T1000 (cell line): ENCODE data around the gene ZBTB7C.

Experiments used
- DNase-seq: peaks from one replicate; lab custom pipeline; 2025; ENCODE audit warnings: mixed read lengths; lab: John Stamatoyannopoulos, UW

ZBTB7C gene

DNA sequence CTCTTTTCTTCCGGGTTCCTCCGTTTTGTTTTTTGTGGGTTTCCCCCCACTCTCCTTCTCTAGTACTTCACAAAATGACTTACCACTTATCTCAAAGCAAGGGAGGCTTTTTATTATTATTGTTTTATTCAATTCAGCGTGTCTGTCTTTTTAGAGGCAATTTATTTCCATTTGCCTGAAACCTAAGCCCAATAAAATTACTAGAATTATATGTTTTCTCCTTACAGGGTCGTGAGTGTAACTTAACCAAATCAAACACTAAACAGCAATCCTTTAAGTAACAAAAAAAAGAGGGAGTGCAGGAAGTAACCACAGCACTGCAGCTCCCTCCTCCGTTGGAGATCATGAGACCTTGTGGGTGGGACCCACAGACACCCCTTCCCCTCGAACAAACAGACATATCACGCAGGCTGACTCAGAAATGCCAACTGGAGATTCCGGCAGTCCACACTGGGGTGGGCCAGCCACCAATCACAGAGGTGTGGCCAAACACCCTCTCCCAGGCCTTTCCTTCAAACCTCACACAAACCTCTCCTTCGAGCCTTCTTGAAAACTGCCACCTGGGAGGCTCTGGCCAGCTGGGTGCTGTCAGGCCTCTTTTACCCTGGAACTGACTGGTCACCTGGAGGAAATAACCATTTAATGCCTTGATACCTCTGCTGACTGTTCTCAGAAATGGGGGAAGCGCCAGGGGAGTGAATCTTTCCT, 271.7 kb downstream of the ZBTB7C start:
- DNase-seq, result no peak

DNA sequence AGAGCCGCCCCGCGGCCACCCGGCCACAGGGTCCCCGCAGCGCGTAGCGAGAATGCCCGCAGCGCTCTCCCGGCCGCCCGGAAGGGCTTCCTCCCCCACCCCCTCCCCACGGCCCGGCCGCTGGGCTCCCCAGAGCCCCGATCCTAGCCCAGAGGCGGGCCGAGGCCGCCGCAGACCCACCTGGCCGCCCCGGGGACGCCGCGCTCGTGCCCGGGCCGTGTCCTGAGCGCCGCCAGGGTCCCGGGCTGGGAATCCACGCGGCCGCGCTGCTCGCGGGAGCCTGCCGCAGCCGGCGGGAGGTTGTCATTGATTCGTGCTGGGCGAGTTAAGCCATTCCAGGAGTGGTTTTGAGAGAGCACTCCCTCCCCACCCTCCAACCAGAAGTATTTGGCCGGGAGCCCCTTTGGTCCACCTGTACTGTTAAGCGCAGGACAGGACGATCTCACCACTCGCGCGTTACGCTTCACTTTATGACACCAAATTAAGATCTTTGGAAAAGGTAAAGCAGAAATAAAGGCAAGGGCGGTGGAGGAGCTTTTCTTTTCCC, 272.3 kb downstream of the ZBTB7C start:
- DNase-seq, result no peak

DNA sequence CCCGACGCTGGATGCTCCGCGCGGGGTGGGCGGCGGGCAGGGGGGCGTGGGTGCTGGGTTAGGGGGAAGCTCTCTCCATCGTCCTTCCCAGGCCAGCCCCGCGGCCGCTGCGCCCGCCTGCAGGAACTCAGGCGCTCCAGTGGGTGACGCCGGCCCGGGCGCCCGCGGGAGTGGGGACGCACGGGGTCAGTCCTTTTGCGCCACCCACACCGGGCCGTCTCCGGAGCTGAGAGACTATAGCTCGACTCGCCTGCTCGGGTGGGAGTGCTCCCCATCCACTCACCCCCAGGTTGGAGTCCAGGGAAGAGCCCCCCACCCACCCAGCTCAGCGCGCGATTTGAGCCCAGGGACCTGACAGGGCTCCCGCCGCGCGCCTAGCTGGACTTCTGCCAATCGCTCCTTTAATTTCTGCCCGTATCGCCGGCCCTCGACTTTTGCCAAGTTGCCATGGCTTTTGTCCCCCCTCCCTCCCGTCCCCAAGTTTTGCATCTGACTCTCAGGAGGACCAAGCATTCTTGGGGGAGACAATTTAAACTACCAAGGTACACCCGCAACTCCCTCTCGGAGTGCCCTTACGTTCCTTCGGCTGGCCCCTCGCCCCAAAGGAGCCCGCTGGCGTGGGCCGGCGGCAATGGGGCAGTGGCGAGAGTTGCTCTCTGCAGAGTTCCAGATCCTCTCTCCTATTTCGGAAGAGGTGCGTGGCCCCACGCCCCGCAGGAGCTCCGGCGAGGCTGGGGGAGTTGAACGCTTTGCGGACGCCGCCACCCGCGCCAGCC, 272.9 kb downstream of the ZBTB7C start:
- DNase-seq, result no peak

DNA sequence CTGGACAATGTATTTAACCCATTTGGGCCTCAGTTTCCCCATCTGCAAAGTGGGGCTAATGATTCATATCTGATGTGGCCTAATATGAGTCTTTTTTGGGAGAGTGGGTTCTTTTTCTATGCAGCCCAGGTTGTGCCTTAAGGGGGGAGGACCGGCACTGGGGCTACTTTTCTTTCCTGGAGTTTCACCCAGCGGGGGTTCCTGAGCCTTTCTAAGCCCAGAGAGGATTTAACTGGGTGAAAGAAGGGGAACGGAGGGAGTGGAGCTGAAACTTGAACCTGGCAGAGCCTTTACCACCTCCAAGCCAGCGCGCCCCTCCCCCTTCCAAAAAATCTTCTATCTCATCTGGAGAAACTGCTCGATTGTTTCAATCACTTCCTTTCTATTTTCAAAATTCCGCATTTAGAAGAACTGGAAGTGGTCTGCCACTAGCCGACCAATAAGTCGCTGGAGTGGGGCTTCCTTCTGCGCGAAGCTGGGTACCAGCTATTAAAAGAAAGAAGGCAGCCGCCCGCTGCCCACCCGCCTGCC, 273.7 kb downstream of the ZBTB7C start:
- no peak for DNase-seq

DNA sequence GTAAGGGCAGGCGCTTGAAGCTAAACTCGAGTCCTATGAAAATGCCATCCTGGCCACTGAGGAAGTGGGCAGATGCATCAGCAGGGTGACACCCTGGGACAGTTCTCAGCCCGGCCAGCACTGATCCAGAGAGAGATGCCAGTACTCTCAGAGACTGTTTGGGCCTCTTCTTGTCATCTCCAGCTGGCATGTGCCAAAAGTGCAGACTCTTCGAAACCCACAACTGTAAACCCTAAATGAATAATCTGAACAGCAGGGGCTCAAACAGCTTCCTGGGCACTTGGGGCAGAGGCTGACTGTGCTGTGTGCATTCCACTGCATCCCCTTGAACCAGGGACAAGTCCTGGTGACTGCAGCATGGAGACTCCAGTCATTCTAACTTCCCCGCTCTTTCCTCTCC, 274.6 kb downstream of the ZBTB7C start:
- no peak for DNase-seq

DNA sequence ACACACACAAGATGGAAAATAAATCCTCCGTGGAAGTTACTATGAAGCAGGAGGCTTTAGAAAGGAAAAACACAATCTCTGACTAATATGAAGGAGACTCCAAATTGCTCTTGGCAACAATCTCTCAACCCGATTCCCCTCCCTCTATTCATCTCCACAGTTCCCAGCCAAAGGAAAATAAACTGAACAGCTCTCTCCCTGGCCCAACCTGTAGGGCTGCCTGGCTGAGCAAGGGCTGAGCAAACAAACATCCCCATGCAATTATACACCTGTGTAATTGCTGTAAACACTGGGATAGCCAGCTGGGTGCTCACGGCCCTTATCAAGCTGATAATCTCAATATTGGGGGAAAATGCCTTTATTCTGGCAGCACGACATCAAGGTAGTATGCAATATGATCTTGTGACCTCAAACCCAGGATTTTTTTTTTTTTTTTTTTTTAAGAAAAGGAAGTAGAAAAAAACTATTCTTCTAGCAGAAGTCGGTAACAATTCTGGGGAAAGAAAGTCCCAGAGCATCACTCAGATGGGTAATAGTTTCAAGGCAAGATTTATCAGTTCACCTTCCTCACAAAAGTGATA, 275.4 kb downstream of the ZBTB7C start:
- no peak for DNase-seq

DNA sequence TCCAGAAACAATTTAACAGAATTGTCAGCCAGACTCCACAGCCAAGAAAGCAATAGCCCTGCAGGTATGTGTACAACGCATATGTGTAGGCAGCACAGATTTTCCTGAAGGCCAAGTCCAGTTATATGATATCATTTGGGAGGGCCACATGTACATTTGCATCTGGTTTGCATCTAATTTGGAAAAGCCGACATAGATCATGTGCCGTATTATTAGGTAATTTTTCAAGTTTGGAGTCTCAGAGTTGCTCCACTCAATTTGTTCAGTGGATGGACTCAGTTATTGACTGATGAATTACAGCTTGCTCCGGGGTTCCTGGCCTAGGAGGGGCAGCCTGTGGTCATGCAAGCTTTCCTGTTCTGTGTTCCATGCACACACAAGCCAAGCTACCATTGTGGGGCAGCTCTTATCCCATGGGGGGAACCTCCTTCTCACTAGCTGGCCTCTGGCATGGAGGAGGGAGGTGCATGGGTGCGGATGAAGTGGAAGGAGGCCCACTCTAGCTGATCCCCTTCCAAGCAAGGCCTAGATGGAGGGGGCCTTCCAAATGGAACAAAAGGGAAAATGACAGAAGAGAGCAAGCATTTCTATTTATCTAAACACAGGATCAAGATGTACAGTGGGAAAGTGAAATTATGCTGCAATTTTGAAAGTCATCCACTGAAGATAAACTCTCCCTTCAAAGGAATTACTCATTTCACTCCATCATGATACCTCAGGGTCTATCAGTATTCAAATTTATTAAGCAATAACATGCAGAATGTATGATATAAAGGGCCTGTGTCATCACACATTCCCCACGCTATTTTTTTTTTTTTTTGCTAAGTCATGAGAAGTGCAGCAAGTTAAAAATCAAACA, 276.2 kb downstream of the ZBTB7C start:
- no peak for DNase-seq

DNA sequence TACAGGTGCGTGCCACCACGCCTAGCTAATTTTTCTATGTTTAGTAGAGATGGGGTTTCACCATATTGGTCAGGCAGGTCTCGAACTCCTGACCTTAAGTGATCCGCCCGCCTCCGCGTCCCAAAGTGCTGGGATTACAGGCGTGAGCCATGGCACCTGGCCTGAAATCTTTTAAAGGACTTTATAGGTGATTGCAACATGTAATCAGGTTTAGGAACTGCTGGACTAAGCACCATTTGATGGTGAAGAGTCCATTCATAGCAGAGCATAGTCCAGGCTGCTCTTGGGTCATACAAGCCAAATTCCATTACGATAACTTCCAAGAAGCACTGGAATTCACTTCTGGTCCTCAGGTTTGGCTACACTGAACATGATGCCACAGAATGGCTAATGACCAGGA, 278.1 kb downstream of the ZBTB7C start:
- DNase-seq, result no peak

DNA sequence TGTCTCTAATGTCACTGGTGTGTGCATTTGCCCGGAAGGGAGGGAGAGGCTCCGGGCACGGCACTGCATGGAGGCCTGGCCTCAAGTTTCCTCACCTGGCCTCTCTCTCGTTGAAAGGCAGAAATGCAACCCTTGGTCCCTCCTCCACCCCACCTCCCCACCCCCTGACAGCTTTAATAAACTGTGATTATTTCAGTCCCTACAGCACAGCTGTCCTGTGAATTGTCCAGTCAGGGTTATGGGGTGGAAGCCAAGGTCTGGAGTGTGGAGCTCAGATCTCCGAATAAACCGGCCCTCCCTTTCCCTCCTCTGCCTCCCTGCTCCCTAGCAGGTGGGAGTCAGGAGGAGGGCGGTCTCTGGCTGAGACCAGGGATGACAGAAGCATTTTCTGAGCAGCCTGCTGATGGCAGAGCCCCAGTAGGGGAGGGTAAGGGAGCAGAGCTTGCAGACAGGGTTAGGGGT, 279.5 kb downstream of the ZBTB7C start:
- no peak for DNase-seq

DNA sequence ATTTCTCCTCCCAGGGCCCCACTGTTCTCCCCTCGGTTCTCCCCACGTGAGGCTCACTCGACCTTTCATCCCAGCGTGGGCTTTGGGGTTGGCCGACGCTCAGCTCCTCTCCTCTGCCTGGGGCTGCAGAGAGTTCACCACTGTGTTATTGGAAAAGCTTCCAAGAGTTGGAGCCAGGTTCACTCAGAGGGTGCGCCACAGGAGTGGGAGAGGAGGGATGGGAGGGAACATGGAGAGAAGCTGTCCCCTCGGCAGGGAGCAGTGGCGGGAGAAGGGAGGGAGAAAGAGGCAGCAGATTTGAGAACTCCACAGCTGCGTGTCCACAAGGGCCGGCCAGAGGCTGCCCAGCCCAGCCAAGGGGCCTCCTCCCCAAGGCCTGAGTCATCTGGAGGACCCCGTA, 281.6 kb downstream of the ZBTB7C start:
- no peak for DNase-seq

DNA sequence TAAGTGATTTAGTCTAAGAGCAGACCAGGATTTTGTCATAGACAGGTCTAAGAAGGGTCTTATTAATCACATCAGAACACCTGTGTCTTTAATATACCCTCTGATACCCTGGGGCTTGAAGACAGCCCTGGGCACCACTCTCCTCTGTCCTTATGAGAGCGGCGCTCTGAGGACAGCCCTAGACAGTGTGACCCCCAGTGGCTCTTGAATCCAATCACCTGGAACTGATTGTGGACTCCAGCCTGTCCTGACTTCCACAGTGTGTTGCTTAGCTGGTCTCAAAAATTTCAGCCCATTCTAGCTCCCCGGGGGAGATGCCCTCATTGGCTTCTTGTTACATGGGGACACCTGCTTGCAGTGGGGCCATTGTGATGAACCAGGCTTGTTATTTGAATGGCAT, 282.9 kb downstream of the ZBTB7C start:
- no peak for DNase-seq

DNA sequence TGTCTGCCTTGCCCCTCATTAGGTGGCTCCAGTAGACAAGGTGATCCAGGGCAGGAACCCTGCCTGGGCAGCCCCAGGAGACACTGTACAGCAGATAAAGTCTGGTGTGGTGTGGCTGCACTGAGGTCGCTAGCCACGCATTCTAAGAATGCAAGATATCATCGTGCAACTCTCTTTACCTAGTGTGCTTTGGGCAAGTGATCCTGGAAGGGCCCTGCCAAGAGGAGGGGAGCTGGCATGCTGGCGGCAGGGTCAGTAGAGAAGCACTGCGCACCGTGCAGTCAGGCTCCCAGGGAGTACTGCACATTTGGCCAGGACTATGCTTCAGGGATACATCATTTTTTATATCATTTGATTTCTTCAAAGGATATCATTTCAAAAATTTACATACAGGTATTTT, 283.5 kb downstream of the ZBTB7C start:
- no peak for DNase-seq

DNA sequence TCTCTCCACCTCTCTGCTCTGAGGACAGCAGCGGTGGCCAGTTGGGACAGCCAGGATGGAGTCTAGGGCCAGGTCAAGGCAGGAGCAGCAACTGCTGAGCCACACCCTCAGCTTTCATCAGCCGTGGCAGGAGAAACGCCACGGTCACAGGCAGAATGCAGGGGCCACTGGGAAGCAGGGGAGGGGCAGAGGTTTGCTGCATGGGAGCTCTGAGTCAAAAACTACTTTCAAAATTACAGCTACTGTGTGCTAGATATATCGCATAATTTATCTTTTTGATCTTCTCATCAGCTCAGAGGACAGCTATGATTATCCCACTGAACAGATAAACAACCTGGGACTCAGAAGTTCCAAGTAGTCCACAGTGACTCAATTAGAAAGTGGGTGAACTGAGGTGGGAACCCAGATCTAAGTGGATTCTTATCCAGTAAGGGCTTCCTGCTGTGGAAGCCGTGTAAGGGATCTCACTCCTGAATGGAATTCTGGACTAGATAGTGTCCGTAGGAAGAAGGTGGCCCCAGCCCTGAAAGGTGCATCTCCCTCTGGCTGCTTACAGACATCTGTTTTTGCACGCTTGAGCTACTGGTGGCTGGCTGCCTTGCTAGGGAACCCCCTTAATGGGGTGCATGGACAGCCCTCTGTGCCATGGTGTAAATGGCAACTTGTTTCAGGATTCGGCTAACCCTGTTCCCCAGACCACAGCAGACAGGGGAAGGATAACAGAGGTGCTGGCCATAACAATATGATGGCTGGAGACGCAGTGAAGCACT, 284.1 kb downstream of the ZBTB7C start:
- no peak for DNase-seq

DNA sequence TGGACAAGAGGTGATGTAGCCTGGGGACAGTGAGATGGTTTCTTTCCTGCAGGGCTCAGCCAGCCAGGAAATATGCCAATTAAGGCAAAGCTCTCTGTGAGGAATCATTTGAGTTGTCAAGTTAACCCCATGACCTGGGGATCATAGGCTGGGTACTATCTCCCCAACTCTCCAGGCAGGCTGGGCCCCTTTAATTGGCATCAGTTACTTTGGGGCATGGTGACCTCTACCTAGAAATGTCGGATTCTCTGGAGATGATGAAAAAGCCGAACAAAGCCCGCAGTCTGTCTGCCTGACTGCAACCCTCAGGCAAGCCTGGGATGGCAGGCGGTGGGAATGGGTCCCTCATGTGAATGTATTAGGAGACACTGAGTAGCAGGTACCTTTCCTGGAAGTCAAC, 285.2 kb downstream of the ZBTB7C start:
- DNase-seq, result no peak

DNA sequence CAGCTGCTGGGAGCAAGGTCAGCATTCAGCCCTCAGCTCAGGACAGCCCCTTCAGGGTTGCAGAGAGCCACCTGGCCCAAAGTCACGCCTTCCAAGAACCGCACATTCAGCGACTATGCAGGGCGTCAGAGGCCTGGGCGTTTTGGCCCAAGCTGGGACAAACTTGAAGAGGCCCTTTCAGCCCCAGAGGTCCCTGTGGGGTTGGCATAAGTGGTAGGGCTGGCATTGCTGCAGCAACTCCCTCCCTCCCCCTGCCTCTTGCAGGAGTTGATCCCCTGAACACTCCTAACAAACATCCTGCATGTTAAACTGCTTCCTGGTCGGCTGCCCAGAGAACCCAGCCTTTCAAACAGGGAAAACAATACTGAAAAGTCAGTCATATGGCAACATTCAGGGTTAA, 285.9 kb downstream of the ZBTB7C start:
- DNase-seq, result no peak

DNA sequence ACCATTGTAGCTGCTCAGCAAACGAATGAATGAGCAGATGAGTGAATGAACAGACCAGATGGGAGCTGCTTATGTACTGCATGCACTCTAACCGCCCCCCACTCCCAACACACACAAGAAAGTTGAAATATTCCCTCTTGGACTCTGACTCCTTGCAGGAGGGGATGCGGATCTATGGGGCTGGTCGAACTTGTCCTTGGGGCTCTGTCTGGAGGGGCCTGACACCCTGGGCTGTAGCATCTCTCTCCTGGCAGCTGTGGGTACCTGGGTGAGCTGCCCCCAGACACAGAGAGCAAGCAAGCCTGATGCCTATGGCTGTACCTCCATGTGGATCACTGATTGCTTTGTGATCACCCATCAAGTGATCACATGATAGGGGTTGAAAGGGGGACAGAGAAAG, 286.4 kb downstream of the ZBTB7C start:
- DNase-seq, result no peak

DNA sequence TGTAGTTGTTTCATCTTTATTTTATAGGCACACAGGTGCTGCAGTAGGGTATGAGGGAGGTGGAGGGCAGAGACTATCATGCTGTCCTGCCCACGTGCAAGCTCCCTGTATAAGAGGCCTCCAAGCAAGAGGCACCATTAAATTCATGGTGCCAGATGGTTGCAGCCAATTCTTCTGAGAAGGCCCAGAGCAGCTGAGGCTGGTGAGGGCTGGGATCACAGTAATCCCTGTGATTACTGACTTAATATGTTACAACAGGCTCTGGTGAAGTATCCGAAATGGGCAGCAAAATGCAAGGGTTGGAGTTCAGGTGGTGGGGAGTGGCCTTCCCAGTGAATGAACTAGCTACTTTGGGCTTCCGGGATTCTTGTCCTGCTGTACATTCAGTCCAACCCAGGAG, 286.8 kb downstream of the ZBTB7C start:
- no peak for DNase-seq

DNA sequence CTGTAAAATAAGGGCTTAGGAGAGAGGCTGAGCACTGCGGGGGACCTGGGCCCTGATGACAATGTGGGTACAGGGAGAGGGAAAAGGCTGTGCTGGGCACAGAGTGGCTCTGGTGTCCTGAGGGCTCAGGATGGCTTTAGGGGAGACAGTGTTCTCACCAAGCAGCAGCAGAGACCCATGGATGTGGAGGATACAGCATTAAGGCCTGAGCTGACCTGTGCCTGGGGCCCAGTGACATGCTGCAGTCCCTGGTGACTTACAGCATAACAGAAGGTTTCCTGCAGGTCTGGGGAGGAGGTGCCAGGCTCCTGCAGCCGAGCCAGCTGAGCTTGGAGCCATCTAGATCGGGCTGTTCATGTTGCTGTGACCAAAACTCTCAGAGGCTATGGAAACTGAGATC, 287.4 kb downstream of the ZBTB7C start:
- DNase-seq, result no peak

DNA sequence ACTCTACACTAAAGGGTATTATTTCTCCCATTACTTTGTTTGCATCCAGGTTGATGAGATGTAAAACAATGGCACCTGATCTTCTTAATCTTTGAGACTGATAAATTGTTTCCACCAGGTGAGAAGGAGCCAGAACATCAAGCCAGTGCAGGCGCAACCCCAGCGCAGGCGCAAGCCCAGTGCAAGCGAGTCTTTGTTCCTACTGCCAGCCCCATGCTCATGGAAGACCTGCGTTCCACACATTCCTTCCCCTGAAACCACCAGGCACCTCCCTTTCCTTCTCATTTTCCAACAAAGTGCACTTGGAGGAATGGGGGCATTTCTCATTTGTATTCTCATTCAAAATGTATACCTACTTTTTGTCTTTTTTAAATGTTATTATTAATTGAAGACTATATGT, 290.0 kb downstream of the ZBTB7C start:
- DNase-seq, result no peak

DNA sequence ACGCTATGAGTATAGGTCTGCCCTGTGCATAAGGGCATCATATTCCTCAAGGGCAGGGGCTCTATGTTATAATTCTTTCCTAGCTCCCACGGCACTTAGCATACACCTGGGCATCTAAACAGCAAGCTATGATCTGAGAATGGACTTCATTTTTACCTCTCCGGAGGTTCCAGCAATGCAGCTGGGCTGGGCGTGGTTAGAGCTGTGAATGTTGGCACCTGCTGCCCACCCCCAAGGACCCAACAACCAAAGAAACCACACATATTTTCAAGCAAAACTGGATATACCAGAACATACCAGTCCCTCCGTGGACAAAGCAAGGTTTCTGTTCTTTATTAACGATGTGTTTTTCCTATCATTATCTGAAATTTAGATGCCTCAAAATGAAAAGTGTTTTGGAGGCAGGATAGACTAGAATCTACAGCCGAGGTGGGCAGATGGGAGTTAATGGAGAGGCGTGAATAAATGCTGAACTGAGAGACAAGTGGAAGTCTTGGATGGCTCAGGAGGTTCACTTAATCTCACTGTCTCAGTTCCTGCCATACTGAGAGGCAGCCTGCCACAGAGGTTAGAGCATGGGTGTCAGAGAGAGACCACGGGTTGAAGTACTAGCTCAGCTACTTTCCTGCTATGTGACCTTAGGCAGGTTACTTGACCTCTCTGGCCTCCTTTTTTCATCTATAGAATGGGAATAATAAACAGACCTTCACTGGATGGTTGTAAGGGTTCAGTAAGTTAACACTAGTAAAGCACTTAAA, 292.1 kb downstream of the ZBTB7C start:
- DNase-seq, result no peak
